Measurements from ENCODE around the gene MEI1. TPM values are rescaled to one million over a fixed set of nuclear protein-coding genes. Genes with fewer than 3 reads are reported as not detected.
A peak's percentile ranks its signal among the peaks of the same experiment; 100 is the strongest.

Gene MEI1
- total and polyA plus RNA-seq, 4 donors, result 0.33 to 1.3 (median 0.72) TPM

DNA sequence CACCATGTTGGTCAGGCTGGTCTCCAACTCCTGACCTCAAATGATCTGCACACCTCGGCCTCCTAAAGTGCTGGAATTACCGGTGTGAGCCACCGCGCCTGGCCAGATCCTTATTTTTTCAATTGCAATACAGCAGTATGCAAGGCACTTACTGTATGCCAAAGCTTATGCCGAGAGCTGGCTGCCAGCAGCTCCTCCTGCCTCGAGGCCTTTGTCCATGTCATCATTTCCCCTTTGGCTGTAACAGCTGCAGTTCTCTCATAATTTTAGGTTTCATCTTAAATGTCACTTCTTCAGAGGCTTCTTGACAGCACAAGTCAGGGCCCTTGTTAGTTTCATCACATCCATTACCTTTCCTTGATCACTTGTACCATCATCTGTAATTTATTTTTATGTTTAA, 132.1 kb downstream of the MEI1 start (continued):
- TF ChIP-seq, protein P1, sequence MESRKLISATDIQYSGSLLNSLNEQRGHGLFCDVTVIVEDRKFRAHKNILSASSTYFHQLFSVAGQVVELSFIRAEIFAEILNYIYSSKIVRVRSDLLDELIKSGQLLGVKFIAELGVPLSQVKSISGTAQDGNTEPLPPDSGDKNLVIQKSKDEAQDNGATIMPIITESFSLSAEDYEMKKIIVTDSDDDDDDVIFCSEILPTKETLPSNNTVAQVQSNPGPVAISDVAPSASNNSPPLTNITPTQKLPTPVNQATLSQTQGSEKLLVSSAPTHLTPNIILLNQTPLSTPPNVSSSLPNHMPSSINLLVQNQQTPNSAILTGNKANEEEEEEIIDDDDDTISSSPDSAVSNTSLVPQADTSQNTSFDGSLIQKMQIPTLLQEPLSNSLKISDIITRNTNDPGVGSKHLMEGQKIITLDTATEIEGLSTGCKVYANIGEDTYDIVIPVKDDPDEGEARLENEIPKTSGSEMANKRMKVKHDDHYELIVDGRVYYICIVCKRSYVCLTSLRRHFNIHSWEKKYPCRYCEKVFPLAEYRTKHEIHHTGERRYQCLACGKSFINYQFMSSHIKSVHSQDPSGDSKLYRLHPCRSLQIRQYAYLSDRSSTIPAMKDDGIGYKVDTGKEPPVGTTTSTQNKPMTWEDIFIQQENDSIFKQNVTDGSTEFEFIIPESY (IDR thresholded peaks at IDR 0.05), result no peak
- TF ChIP-seq RAD21 (IDR thresholded peaks at IDR 0.05), result no peak
- no peak for TF ChIP-seq HNF4G (IDR thresholded peaks at IDR 0.05)
- TF ChIP-seq HNF4A (conservative IDR thresholded peaks at IDR 0.05), result no peak

DNA sequence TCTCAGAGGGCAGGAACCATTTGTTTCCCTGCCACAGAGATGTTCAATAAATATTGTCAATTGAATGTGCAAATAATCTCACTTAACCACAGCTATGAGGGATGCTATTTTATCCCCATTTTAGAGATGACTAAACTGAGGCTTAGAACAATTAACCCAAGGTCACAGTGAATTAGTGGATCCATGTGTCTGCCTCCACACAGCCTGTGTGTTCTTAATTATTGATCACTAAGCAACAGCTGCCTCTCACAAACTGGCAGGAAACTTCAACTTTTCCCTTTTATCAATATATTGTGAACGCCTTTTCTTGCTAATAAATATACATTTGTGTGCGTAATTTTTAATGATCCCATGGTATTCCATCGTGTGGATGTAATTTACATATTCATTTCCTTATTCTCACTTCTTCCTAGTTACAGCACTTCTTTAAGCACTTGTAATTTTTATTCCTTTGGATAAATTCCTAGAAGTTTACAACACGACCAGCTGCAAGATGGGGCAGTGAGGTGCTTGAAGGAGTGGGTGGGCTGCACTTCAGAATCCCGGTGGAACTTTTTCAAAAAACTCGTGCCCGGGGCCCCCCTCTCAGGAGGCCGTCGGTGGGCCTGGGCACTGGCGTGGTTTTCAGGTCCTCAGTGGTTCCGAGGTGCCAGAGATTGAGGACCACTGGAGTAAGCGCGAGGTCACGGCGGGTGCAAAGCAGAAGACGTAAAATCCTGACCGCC, 132.7 kb downstream of the MEI1 start:
- H3K4me3 ChIP-seq (ENCODE audit: low read depth in 1 of 3, low read length in 3 of 3), result peak overlapping the region; percentile 6 to 94 (median 27)
- peak overlapping the region; percentile 84 to 98 for H3K27ac ChIP-seq (ENCODE audit: low read depth in 1 of 2, low read length in 2 of 2)
- peaks cover 0 to 14% (median 2%) of the 10 kb centered on the region in 4 donors for H3K36me3 ChIP-seq (ENCODE audit: control insufficient read depth in 4 of 4, insufficient read depth in 3 of 4, low read depth in 1 of 4, low read length in 3 of 4)
- H3K27me3 ChIP-seq (ENCODE audit: control insufficient read depth in 4 of 4, insufficient read depth in 4 of 4, low read length in 3 of 4), result no peaks in the 10 kb centered on the region
- TF ChIP-seq FOXA2 (IDR thresholded peaks at IDR 0.05) (no peak), RAD21 (IDR thresholded peaks at IDR 0.05) (peak in 1 of 2 donors; percentile 3), EGR1 (IDR thresholded peaks at IDR 0.05; ENCODE audit: low read depth in 2 of 2) (no peak), HNF4A (conservative IDR thresholded peaks at IDR 0.05) (no peak), RXRA (IDR thresholded peaks at IDR 0.05) (no peak), GABPA (IDR thresholded peaks at IDR 0.05 in 1 of 2, conservative IDR thresholded peaks at IDR 0.05 in 1 of 2) (no peak)
- TF ChIP-seq, protein P2, sequence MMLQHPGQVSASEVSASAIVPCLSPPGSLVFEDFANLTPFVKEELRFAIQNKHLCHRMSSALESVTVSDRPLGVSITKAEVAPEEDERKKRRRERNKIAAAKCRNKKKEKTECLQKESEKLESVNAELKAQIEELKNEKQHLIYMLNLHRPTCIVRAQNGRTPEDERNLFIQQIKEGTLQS (IDR thresholded peaks at IDR 0.05), result no peak
- TF ChIP-seq, protein P1 (IDR thresholded peaks at IDR 0.05), result no peak
- WGBS, result 14% methylated on average over 17 of the region's 17 CpGs
- H3K9ac ChIP-seq (ENCODE audit: low read depth in 1 of 2, low read length in 2 of 2), result peak overlapping the region; percentile 68 to 97
- DNase-seq (ENCODE audit: low spot score), result no peak
- peaks cover 0 to 26% (median 10%) of the 10 kb centered on the region in 4 donors for H3K4me1 ChIP-seq (ENCODE audit: control insufficient read depth in 4 of 4, insufficient read depth in 4 of 4, low read length in 3 of 4)
- no peaks in the 10 kb centered on the region for H3K9me3 ChIP-seq (ENCODE audit: control insufficient read depth in 4 of 4, low read length in 3 of 4)

DNA sequence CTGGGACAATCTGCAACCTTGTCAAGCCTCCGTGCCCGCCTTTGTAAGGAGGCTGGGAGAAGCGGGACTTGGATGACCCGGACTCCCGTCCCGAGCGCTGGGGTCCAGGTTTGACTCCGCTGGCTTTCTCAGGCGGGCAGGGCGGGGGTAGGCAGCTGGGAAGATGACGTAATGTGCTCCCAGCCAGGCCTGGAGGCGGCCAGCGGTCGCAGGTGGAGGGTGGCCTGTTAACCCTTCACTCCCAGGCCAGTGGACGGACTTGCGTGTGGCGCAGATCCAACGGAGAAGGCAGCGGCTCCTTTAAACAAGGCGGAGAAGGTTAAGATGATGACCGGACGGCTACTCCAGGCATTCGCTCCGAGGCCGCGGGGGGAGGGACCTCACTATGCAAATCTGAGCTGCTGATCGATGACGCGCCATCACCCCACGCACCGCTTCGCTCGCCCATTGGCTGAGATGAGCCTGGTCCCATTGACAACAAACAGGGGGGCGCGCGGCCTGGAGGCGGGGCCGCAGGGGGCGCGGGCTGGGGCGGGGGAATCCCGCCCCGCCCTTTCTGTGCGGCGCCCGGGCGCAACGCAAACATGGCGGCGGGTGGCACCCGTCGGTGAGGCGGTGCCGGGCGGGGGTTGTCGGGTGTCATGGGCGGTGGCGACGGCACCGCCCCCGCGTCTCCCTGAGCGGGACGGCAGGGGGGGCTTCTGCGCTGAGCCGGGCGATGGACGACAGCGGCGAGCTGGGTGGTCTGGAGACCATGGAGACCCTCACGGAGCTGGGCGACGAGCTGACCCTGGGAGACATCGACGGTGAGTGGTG, 133.5 kb downstream of the MEI1 start, which contains the start of gene SREBF2:
Gene SREBF2 (plus strand): TSS at position 553 of the 816 bp plus-strand sequence. CDS start 166 bp downstream, at position 719.
- Histone ChIP-seq H3K9ac (ENCODE audit: low read depth in 1 of 2, low read length in 2 of 2) (peak within 1 kb of the TSS; percentile 68 to 97), H3K27ac (ENCODE audit: low read depth in 1 of 2, low read length in 2 of 2) (peak within 1 kb of the TSS; percentile 97 to 98), H3K9me3 (ENCODE audit: control insufficient read depth in 4 of 4, low read length in 3 of 4) (no peaks in the 10 kb centered on the region), H3K4me3 (ENCODE audit: low read depth in 1 of 3, low read length in 3 of 3) (peak within 1 kb of the TSS; percentile 66 to 94 (median 66)), H3K4me1 (ENCODE audit: control insufficient read depth in 4 of 4, insufficient read depth in 4 of 4, low read length in 3 of 4) (peaks cover 0 to 26% (median 10%) of the 10 kb centered on the region in 4 donors), H3K27me3 (ENCODE audit: control insufficient read depth in 4 of 4, insufficient read depth in 4 of 4, low read length in 3 of 4) (no peaks in the 10 kb centered on the region), H3K36me3 (ENCODE audit: control insufficient read depth in 4 of 4, insufficient read depth in 3 of 4, low read depth in 1 of 4, low read length in 3 of 4) (peaks cover 0 to 14% (median 2%) of the 10 kb centered on the region in 4 donors)
- peak; percentile 99 for DNase-seq (ENCODE audit: low spot score)
- WGBS, result under 1% methylated on average over 75 of the region's 75 CpGs
- TF ChIP-seq, protein P3, sequence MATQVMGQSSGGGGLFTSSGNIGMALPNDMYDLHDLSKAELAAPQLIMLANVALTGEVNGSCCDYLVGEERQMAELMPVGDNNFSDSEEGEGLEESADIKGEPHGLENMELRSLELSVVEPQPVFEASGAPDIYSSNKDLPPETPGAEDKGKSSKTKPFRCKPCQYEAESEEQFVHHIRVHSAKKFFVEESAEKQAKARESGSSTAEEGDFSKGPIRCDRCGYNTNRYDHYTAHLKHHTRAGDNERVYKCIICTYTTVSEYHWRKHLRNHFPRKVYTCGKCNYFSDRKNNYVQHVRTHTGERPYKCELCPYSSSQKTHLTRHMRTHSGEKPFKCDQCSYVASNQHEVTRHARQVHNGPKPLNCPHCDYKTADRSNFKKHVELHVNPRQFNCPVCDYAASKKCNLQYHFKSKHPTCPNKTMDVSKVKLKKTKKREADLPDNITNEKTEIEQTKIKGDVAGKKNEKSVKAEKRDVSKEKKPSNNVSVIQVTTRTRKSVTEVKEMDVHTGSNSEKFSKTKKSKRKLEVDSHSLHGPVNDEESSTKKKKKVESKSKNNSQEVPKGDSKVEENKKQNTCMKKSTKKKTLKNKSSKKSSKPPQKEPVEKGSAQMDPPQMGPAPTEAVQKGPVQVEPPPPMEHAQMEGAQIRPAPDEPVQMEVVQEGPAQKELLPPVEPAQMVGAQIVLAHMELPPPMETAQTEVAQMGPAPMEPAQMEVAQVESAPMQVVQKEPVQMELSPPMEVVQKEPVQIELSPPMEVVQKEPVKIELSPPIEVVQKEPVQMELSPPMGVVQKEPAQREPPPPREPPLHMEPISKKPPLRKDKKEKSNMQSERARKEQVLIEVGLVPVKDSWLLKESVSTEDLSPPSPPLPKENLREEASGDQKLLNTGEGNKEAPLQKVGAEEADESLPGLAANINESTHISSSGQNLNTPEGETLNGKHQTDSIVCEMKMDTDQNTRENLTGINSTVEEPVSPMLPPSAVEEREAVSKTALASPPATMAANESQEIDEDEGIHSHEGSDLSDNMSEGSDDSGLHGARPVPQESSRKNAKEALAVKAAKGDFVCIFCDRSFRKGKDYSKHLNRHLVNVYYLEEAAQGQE (IDR thresholded peaks at IDR 0.05), result peak; percentile 91
- TF ChIP-seq FOXA2 (IDR thresholded peaks at IDR 0.05) (peak; percentile 32), NR2F2 (IDR thresholded peaks at IDR 0.05) (peak; percentile 92), EGR1 (IDR thresholded peaks at IDR 0.05; ENCODE audit: low read depth in 2 of 2) (peak; percentile 28 to 35), FOXA1 (IDR thresholded peaks at IDR 0.05) (peak; percentile 80), TAF1 (conservative IDR thresholded peaks at IDR 0.05) (no peak), SP1 (IDR thresholded peaks at IDR 0.05) (peak; percentile 94), YY1 (IDR thresholded peaks at IDR 0.05) (peak; percentile 94), HNF4A (conservative IDR thresholded peaks at IDR 0.05) (peak; percentile 66 to 82)
- TF ChIP-seq, protein P1 (IDR thresholded peaks at IDR 0.05), result peak; percentile 70
- TF ChIP-seq, protein P2 (IDR thresholded peaks at IDR 0.05), result peak; percentile 87

Measured in liver (tissue), 9 donors.